ENCODE results near the gene IL19. TPM values are rescaled to one million over a fixed set of nuclear protein-coding genes. Genes with fewer than 3 reads are reported as not detected.

The IL19 gene, protein sequence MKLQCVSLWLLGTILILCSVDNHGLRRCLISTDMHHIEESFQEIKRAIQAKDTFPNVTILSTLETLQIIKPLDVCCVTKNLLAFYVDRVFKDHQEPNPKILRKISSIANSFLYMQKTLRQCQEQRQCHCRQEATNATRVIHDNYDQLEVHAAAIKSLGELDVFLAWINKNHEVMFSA
- total RNA-seq, result not detected
- long read RNA-seq, donor 1, result 0 reads
- long read RNA-seq, donor 2, result 0 reads

DNA sequence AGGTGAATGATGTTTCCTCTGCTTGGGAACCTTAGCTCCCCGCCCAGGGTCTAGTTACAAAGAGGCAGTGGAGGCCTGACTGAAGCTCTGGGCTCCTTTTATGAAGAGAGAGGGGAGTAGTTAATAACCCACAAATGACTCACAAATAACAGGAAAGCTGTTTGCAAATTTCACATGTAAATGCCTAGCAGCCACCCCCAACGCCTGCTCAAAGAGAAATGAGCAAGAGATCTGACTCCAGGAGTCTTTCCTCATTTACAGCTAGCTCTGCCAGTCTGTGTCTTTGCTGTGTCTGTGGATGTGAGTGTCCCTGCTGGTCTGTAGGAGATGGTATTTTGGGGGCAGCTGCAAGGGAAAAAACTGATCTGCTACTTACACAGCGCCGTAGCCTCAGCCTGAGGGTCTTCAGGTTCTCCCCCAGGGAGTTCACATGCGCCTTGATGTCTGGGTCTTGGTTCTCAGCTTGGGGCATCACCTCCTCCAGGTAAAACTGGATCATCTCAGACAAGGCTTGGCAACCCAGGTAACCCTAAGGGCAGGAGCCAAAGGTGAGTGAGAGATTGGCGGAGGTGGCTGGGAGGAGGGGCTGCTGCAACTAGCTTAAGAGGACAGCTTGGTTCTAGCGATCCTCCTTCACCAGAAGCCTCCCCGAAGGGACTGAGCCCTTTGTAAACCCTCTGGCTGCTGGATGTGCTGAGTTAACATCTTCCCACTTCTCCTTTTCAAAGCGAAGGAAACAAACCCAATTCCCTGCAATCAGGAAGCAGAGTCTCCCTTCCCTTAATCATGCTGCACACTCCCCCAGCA lies at the start of gene IL19:
Gene IL19 (plus strand): TSS at position 243 of the 807 bp plus-strand sequence. CDS start 65,890 bp downstream, outside the sequence.
- no peaks in the 10 kb centered on the region for H3K4me1 ChIP-seq (ENCODE audit: low read depth)
- TF ChIP-seq, protein P1, sequence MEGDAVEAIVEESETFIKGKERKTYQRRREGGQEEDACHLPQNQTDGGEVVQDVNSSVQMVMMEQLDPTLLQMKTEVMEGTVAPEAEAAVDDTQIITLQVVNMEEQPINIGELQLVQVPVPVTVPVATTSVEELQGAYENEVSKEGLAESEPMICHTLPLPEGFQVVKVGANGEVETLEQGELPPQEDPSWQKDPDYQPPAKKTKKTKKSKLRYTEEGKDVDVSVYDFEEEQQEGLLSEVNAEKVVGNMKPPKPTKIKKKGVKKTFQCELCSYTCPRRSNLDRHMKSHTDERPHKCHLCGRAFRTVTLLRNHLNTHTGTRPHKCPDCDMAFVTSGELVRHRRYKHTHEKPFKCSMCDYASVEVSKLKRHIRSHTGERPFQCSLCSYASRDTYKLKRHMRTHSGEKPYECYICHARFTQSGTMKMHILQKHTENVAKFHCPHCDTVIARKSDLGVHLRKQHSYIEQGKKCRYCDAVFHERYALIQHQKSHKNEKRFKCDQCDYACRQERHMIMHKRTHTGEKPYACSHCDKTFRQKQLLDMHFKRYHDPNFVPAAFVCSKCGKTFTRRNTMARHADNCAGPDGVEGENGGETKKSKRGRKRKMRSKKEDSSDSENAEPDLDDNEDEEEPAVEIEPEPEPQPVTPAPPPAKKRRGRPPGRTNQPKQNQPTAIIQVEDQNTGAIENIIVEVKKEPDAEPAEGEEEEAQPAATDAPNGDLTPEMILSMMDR (IDR thresholded peaks at IDR 0.05), result no peak
- peak; percentile 20 for ATAC-seq
- no peaks in the 10 kb centered on the region for H3K9me3 ChIP-seq
- intact Hi-C loops (cut with DNase I, micrococcal nuclease), result no loop called here
- H3K4me3 ChIP-seq, result no peak within 1 kb of the TSS
- DNase-seq, result peak in 1 of 3 donors; percentile 12
- no peaks in the 10 kb centered on the region for H3K36me3 ChIP-seq (ENCODE audit: low read depth)

DNA sequence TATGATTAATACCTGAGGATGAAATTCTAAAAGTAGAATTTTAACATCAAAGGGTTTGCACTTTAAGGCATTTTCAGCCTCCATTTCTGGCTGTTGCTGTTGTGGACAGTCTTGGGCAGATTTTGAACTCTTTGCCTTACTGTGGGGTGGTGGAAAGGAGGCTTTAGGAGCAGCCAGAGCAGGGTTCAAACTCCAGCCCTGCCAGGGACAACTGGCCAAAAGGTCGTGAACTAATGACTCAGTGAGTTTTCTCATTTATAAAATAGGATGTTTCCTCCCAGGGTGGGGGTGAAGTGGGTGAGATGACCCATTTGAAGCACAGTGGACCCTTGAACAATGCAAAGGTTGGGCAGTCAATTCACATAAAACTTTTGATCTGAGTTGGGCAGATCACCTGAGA lies 49.1 kb upstream of the IL19 start:
- Histone ChIP-seq H3K9me3 (no peaks in the 10 kb centered on the region), H3K4me1 (ENCODE audit: low read depth) (peaks cover 17% of the 10 kb centered on the region), H3K4me3 (no peak overlapping the region), H3K36me3 (ENCODE audit: low read depth) (no peaks in the 10 kb centered on the region)
- ATAC-seq (no peak), DNase-seq (no peak)
- TF ChIP-seq, protein P1 (IDR thresholded peaks at IDR 0.05), result no peak
- intact Hi-C loops (cut with DNase I, micrococcal nuclease), result no loop called here

DNA sequence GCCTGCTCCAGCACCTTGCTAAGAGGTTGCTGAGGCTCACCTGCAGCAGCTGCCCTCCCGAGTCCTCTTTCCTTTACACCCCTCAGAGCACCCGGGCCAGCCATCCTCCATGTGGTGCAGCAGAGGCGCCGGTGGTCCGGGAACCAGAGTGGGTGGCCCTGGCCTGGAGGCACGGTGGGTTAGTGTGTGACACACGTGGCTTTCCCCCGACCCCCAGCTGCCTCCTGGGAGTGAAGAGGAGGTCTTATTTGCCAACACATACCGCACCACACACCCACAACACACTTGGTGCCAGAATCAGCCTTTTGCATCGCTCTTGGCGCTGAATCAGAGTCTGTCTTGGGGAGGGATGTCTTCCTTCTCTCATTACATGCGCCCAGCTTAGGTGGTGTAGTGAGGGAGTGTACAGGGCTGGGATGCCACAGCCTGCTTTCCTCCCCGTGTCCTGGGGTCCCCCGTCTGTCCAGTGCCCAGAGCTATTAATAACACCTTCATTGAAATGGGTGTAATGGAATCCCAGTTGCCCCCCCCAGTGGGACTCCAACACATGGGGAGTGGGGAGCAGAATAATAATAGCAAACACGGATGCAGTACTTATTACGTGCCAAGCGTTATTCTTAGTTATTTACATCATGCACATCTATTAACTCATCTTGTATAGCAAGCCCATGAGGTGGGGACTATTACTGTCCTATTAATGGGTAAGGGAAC lies 47.7 kb upstream of the IL19 start:
- ATAC-seq, result no peak
- Histone ChIP-seq H3K4me1 (ENCODE audit: low read depth) (peaks cover 10% of the 10 kb centered on the region), H3K36me3 (ENCODE audit: low read depth) (no peaks in the 10 kb centered on the region), H3K9me3 (no peaks in the 10 kb centered on the region), H3K4me3 (no peak overlapping the region)
- TF ChIP-seq, protein P1 (IDR thresholded peaks at IDR 0.05), result no peak
- intact Hi-C loops (cut with DNase I, micrococcal nuclease), result no loop called here
- no peak for DNase-seq

DNA sequence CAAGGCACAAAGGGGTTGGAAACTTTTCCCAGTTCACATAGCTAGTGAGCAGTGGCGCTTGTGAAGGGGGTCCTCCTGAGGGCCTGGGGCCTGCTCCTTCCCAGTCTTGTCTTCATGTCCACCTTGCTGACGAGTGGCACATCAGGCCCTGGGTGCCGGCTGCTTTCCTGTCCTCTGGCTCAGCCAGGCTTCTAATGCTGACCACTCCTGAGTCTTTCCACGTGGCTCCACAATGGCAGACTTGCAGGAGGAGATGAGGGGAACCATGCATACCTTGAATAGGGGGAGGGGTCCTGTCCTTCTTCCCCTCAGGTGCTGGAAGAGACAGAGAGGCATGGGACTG lies 47.1 kb upstream of the IL19 start:
- ATAC-seq (no peak), DNase-seq (no peak)
- Histone ChIP-seq H3K4me3 (no peak overlapping the region), H3K9me3 (no peaks in the 10 kb centered on the region), H3K36me3 (ENCODE audit: low read depth) (no peaks in the 10 kb centered on the region), H3K4me1 (ENCODE audit: low read depth) (peaks cover 10% of the 10 kb centered on the region)
- TF ChIP-seq, protein P1 (IDR thresholded peaks at IDR 0.05), result no peak
- intact Hi-C loops (cut with DNase I, micrococcal nuclease), result no loop called here

- H3K4me3 ChIP-seq, result no peak overlapping the region
- peaks cover 10% of the 10 kb centered on the region for H3K4me1 ChIP-seq (ENCODE audit: low read depth)
- peak; percentile 9 for ATAC-seq
- TF ChIP-seq, protein P1 (IDR thresholded peaks at IDR 0.05), result no peak
- no peaks in the 10 kb centered on the region for H3K9me3 ChIP-seq
- intact Hi-C loops (cut with DNase I, micrococcal nuclease), result no loop called here
- DNase-seq, result no peak
- no peaks in the 10 kb centered on the region for H3K36me3 ChIP-seq (ENCODE audit: low read depth)
Observed at GRCh38 chr1:206723805-206724472, 46.6 kb upstream of the IL19 start.
